ENCODE data around the gene MLYCD.

MLYCD gene

GRCh38 chr16:83958846-83959565 is 60.1 kb downstream of the MLYCD start:
- TF ChIP-seq, protein P1, sequence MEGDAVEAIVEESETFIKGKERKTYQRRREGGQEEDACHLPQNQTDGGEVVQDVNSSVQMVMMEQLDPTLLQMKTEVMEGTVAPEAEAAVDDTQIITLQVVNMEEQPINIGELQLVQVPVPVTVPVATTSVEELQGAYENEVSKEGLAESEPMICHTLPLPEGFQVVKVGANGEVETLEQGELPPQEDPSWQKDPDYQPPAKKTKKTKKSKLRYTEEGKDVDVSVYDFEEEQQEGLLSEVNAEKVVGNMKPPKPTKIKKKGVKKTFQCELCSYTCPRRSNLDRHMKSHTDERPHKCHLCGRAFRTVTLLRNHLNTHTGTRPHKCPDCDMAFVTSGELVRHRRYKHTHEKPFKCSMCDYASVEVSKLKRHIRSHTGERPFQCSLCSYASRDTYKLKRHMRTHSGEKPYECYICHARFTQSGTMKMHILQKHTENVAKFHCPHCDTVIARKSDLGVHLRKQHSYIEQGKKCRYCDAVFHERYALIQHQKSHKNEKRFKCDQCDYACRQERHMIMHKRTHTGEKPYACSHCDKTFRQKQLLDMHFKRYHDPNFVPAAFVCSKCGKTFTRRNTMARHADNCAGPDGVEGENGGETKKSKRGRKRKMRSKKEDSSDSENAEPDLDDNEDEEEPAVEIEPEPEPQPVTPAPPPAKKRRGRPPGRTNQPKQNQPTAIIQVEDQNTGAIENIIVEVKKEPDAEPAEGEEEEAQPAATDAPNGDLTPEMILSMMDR (IDR thresholded peaks at IDR 0.05; ENCODE audit: low read depth, low read length, missing control alignments): no peak
- in situ Hi-C loops (cut with HindIII; ENCODE audit: low pct_ligation_motif_present, low sequenced_read_pairs): no loop called here
- H3K27me3 ChIP-seq (replicated peaks): no peaks in the 10 kb centered on the region
- no peak overlapping the region for H3K4me3 ChIP-seq (ENCODE audit: low read depth, low read length)
- no peak for DNase-seq
- no peak overlapping the region for H3K27ac ChIP-seq
- peaks cover 17% of the 10 kb centered on the region for H3K36me3 ChIP-seq (replicated peaks)

DNA sequence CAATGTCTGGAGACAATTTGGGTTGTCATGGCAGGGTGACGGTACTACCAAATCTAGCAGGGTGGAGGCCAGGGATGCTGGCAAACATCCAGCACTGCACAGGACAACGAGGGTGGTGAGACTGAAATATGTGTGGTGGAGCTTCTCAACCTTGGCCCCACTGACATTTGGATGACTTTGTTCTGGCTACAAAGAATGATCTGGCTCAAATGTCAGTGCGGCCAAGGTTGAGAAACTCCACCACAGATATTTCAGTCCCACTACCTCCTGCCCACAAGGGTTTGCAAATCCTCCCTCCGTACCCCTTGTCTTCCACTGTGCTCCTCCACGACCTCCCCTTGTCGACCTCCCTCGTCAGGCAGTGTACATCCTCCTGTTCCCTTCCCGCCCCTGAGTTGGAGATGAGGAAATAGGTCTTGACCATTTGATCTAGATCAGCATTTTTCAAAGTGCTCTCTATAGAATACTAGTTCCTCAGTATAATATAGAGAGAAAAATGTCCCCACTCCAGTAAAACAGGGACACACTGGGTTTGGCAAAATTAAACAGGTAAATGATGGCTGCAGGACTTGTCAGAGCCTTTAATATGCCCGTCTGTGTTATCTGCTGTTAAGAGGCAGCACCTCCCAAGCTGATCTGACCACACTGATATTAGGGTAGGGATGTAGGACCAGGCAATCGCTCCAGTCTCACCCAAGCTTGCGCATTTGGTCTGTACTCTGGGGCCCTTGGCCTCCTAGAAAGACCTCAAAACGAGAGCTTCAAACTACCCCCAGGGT is 60.9 kb downstream of the MLYCD start:
- TF ChIP-seq, protein P1 (IDR thresholded peaks at IDR 0.05; ENCODE audit: low read depth, low read length, missing control alignments): no peak
- peaks cover 17% of the 10 kb centered on the region for H3K36me3 ChIP-seq (replicated peaks)

DNA sequence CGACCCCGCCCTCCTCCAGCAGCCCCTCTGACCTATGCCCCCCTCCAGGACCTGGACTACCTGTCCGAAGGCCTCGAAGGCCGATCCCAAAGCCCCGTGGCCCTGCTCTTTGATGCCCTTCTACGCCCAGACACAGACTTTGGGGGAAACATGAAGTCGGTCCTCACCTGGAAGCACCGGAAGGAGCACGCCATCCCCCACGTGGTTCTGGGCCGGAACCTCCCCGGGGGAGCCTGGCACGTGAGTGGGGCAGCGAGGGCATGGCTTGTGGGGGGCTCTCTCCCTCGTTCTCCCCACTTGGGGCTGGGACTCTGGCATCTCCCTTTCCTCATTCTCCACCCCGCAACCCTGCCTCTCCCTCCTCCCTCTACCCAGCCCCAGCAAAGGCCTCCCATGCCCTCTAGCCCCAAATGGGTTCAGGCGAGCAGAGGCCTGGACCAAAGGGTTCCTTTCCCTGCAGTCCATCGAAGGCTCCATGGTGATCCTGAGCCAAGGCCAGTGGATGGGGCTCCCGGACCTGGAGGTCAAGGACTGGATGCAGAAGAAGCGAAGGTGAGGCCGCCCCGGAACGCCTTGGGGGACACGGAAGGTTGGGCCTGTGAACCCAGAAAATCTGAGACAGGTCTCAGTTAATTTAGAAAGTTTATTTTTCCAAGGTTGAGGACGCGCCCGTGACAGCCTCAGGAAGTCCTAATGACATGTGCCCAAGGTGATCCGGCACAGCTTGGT is 61.8 kb downstream of the MLYCD start:
- Histone ChIP-seq H3K36me3 (replicated peaks) (peaks cover 17% of the 10 kb centered on the region), H3K4me3 (ENCODE audit: low read depth, low read length) (no peak overlapping the region), H3K27ac (no peak overlapping the region), H3K27me3 (replicated peaks) (no peaks in the 10 kb centered on the region)
- in situ Hi-C loops (cut with HindIII; ENCODE audit: low pct_ligation_motif_present, low sequenced_read_pairs): no loop called here
- TF ChIP-seq, protein P1 (IDR thresholded peaks at IDR 0.05; ENCODE audit: low read depth, low read length, missing control alignments): no peak
- DNase-seq: no peak

More for the DNA sequence above, 60.9 kb downstream of the MLYCD start:
- no peak overlapping the region for H3K27ac ChIP-seq
- DNase-seq: no peak
- no peak overlapping the region for H3K4me3 ChIP-seq (ENCODE audit: low read depth, low read length)
- H3K27me3 ChIP-seq (replicated peaks): no peaks in the 10 kb centered on the region
- in situ Hi-C loops (cut with HindIII; ENCODE audit: low pct_ligation_motif_present, low sequenced_read_pairs): no loop called here

- no peak overlapping the region for H3K4me3 ChIP-seq (ENCODE audit: low read depth, low read length)
- TF ChIP-seq, protein P1 (IDR thresholded peaks at IDR 0.05; ENCODE audit: low read depth, low read length, missing control alignments): no peak
- DNase-seq: no peak
- no peak overlapping the region for H3K27ac ChIP-seq
- in situ Hi-C loops (cut with HindIII; ENCODE audit: low pct_ligation_motif_present, low sequenced_read_pairs): no loop called here
- H3K36me3 ChIP-seq (replicated peaks): peaks cover 17% of the 10 kb centered on the region
- H3K27me3 ChIP-seq (replicated peaks): no peaks in the 10 kb centered on the region
Measured at GRCh38 chr16:83961591-83961990, 62.7 kb downstream of the MLYCD start.

GRCh38 chr16:83963277-83964119 is 64.6 kb downstream of the MLYCD start:
- no peak overlapping the region for H3K27ac ChIP-seq
- DNase-seq: no peak
- no peak overlapping the region for H3K4me3 ChIP-seq (ENCODE audit: low read depth, low read length)
- peaks cover 17% of the 10 kb centered on the region for H3K36me3 ChIP-seq (replicated peaks)
- in situ Hi-C loops (cut with HindIII; ENCODE audit: low pct_ligation_motif_present, low sequenced_read_pairs): no loop called here
- no peaks in the 10 kb centered on the region for H3K27me3 ChIP-seq (replicated peaks)
- TF ChIP-seq, protein P1 (IDR thresholded peaks at IDR 0.05; ENCODE audit: low read depth, low read length, missing control alignments): no peak
